Epithelial cell of esophagus (primary cell): ENCODE measurements around the gene C11orf42.
"Not testable (repeated sequence)": the region's sequence is repeated elsewhere in the genome, so short reads cannot be mapped to it uniquely, and the experiment has no call there.

Source experiments
- DNase-seq: peaks from one replicate; pipeline ENCODE4 v3.0.0; 2010; ENCODE audit warnings: low read depth
- H3K4me3 ChIP-seq: 2 replicates; pipeline ENCODE4 v1.5.1; 2011; ENCODE audit warnings: mild to moderate bottlenecking, low read length, control low read depth
- TF ChIP-seq, protein P1 (sequence below): IDR thresholded peaks from 2 replicates; pipeline ENCODE4 v1.5.1; 2011; ENCODE audit warnings: low read depth, mild to moderate bottlenecking, low read length, control low read depth, inconsistent platforms; ENCODE audit not compliant: insufficient read depth; ENCODE audit errors: missing control alignments

Gene C11orf42

DNA sequence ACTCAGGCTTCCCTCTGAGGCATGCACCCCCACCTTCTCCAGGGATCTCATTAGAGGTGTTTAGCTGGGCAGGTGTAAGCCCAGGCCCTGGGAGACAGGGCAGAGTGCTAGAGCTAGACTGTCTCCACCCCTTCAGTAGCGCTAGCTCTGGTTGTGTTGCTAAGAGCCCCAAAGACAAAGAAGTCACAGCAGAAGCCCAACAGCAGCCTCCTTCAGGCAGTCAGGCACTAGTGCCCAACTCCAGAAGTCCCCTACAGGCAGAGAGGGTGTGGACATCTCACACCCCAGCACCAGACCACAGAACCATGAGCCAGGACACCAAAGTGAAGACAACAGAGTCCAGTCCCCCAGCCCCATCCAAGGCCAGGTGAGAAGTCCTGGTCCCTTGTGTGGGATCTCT lies 33.5 kb downstream of the C11orf42 start, which contains the start of gene CNGA4:
Gene CNGA4, plus strand, starts transcription at position 188 of the 400 bp plus-strand sequence. Its CDS starts 118 bp downstream, at position 306.
- TF ChIP-seq, protein P1, sequence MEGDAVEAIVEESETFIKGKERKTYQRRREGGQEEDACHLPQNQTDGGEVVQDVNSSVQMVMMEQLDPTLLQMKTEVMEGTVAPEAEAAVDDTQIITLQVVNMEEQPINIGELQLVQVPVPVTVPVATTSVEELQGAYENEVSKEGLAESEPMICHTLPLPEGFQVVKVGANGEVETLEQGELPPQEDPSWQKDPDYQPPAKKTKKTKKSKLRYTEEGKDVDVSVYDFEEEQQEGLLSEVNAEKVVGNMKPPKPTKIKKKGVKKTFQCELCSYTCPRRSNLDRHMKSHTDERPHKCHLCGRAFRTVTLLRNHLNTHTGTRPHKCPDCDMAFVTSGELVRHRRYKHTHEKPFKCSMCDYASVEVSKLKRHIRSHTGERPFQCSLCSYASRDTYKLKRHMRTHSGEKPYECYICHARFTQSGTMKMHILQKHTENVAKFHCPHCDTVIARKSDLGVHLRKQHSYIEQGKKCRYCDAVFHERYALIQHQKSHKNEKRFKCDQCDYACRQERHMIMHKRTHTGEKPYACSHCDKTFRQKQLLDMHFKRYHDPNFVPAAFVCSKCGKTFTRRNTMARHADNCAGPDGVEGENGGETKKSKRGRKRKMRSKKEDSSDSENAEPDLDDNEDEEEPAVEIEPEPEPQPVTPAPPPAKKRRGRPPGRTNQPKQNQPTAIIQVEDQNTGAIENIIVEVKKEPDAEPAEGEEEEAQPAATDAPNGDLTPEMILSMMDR: no peak
- no peak within 1 kb of the TSS for H3K4me3 ChIP-seq
- no peak for DNase-seq

DNA sequence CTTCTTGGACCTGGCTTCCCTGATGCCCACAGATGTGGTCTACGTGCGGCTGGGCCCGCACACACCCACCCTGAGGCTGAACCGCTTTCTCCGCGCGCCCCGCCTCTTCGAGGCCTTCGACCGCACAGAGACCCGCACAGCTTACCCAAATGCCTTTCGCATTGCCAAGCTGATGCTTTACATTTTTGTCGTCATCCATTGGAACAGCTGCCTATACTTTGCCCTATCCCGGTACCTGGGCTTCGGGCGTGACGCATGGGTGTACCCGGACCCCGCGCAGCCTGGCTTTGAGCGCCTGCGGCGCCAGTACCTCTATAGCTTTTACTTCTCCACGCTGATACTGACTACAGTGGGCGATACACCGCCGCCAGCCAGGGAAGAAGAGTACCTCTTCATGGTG lies 34.8 kb downstream of the C11orf42 start:
- DNase-seq: no peak
- no peak overlapping the region for H3K4me3 ChIP-seq
- TF ChIP-seq, protein P1: no peak

- TF ChIP-seq, protein P1: no peak
- no peak overlapping the region for H3K4me3 ChIP-seq
- no peak for DNase-seq
These were observed 35.4 kb downstream of the C11orf42 start for GRCh38 chr11:6240781-6241180.

DNA sequence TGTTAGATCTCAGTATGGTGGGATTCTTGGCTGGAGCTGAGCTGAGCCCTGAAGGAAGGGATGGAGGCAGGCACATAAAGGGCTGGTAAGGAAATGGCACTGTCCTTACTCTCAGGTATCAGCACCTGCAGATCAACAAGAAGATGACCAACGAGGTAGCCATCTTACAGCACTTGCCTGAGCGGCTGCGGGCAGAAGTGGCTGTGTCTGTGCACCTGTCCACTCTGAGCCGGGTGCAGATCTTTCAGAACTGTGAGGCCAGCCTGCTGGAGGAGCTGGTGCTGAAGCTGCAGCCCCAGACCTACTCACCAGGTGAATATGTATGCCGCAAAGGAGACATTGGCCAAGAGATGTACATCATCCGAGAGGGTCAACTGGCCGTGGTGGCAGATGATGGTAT lies 36.0 kb downstream of the C11orf42 start:
- no peak for DNase-seq
- no peak overlapping the region for H3K4me3 ChIP-seq
- TF ChIP-seq, protein P1: no peak

- DNase-seq: peak; percentile 73
- TF ChIP-seq, protein P1: no peak
- no peak overlapping the region for H3K4me3 ChIP-seq
These were observed 40.2 kb downstream of the C11orf42 start for GRCh38 chr11:6245536-6245935.

DNA sequence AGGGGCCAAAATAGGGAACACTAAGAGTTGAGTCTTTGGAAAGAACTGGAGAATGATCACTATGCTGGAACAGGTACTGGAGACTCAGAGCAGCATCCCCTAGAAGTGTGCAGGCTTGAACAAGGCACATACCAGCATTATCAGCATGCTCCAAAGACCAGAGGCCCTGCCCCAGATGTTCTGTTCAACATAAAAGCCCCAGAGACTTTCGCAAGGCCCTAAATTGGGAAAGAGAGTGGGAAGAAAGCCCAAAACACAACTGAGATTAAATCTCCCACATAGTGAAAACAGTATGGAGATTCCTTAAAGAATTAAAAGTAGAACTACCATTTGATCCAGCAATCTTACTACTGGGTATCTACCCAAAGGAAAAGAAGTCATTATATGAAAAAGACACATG lies 42.9 kb downstream of the C11orf42 start:
- no peak for DNase-seq
- TF ChIP-seq, protein P1: no peak

DNA sequence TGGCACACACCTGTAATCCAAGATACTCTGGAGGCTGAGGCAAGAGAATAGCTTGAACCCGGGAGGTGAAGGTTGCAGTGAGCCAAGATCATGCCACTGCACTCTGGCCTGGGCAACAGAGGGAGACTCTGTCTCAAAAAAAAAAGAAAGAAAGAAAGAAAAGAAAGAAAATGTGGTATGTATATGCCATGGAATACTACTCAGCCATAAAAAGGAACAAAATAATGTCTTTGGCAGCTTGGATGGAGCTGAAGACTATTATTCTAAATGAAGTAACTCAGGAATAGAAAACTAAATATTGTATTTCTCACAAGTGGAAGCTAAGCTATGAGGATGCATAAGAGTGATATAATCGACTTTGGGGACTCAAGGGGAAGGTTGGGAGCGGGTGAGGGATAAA lies 43.5 kb downstream of the C11orf42 start:
- not testable (repeated sequence) for DNase-seq, H3K4me3 ChIP-seq

More for the DNA sequence above, 42.9 kb downstream of the C11orf42 start:
- no peak overlapping the region for H3K4me3 ChIP-seq
